SW 1271 (cell line): ENCODE results near the gene FAM118A.
"Not testable (repeated sequence)": the region's sequence is repeated elsewhere in the genome, so short reads cannot be mapped to it uniquely, and the experiment has no call there.

ENCODE experiments used
- DNase-seq, 2 experiments: peaks; one replicate each; lab custom pipeline; 2025; lab: John Stamatoyannopoulos, UW

The FAM118A gene

GRCh38 chr22:45330548-45330947 lies 20.8 kb downstream of the FAM118A start:
- no peak for DNase-seq

GRCh38 chr22:45331486-45331885 lies 21.8 kb downstream of the FAM118A start:
- no peak for DNase-seq

DNA sequence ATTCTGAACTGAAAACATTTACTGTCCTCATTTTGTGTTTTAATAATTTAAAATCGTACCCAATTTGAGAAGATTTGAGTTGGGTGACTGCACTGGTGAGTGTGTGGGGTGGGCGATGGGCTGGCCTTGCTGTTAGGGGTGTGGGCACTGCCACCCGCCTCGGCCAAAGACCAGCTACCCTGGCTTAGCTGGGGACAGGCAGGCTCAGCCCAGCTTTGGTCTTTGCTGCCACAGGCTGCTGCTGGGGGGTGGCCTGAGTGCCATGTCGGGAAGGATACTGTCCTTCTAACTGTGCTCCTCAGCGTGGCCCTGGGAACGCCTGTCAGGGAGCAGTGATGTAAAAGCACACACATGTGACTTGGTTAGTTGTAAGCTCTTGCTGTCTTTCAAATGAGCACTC lies 22.3 kb downstream of the FAM118A start:
- no peak for DNase-seq

- no peak for DNase-seq
Observed at GRCh38 chr22:45334068-45334467, 24.3 kb downstream of the FAM118A start.

GRCh38 chr22:45334528-45334927 lies 24.8 kb downstream of the FAM118A start:
- DNase-seq = no peak

DNA sequence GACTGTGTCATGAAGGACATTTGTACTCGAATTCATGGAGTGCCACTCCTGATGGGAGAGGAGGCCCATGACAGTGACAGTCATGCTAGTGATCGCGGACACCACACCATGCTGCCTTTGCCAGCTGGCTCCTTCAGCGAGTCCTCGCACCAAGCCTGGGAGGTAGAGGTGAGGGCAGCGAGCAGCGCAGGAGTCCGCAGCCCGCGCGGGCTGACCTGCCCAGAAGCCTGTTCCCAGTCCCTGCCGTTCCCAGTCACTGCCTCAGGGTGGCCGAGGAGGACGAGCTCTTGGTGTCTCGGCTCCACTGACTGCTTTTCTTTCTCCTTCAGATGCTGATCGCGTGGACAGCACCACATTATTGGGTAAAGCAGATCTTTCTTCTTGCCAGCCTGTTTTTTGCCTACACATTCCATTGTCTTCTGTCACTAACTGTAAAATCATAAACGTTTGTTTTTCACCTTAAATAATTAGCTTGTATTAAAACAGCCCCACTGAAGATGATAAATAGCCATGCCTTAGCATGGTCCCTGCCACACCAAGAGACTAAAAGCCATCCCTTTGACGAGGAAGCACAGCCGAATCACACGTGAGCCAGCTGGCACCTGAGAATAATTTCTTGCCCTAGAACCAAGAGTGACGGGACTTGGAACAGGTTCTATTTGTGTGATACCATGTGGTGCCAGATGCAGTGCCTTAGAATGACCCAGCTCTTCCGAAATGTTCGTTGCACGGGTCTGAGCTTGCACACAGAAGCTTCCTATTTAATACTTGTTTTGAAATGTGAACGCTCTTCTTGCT lies 25.5 kb downstream of the FAM118A start:
- DNase-seq = no peak

DNA sequence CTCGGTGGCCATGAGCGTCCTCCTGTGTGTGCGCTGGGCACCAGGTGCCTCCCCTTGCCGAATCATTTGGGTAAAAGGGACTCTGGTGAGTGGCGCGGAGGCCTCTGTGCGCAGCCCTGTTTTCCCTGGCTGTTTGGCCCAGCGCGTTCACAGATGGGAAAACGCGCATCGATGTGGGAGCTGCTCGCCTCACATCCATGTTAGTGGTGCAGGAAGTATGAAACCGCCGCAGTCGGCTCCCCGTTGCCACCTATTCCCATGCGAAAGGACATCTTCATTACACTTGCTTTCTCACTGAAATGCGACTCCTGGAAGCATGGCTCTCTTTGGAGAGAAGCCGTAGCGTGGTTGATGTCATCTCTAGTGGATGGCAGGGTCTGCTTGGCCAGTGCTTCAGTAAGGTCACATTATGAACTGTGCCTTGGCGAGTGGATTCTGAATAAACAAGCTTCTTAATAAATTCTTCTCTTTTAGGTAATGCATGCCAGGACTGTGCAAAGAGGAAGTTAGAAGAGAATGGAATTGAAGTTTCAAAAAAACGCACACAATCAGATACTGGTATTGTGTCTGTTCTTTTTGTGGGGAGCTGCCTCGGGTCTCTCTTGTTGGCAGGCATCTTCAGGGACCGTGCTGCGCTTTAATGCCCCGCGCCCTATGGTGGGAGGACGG lies 26.3 kb downstream of the FAM118A start:
- no peak for DNase-seq

- DNase-seq = no peak
Observed at GRCh38 chr22:45336971-45337431, 27.3 kb downstream of the FAM118A start.

GRCh38 chr22:45337536-45337935 lies 27.8 kb downstream of the FAM118A start:
- no peak for DNase-seq

- DNase-seq = no peak
Observed at GRCh38 chr22:45338795-45339194, 29.1 kb downstream of the FAM118A start.

DNA sequence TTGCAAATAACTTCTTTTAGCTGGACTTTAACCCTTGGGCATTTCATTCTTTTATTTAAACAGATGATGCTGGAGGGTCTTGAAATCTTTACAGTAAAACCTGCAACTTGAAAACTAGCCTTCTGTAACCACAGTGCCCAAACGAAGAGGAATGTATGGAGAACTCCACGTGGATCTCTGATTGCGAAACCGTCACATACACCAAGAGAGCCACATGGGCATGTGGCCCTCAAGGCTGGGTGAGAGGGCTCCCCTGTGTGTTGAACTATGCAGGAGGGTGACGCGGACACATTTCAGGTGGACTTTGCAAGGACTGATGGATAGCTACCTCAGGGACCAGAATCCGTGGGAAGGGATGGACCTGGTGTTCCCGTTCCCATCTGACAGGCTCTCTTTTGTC lies 30.6 kb downstream of the FAM118A start:
- DNase-seq = no peak

- DNase-seq = no peak
Observed at GRCh38 chr22:45341498-45341897, 31.8 kb downstream of the FAM118A start.

GRCh38 chr22:45343143-45343542 lies 33.4 kb downstream of the FAM118A start:
- no peak for DNase-seq

- DNase-seq = no peak
Observed at GRCh38 chr22:45344334-45344733, 34.6 kb downstream of the FAM118A start.

DNA sequence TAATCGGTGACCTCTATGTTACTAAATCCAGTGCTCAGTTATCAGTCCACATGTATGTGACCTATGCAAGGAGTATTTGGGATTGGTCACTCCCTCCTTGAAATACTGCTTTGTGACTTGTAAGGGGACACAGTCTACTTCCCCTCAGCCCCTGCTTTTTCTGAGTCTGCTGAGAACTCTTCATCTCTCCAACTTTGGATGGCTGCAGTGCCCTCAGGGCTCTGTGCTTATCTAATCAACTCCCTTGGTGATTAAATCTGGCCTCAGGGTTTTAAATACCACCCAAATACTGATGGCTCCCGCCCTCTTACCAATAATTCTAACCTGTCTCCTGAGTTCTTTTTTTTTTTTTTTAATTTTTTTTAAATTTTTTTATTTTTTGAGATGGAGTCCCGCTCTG lies 40.2 kb downstream of the FAM118A start:
- no peak for DNase-seq

- DNase-seq = no peak
Observed at GRCh38 chr22:45351956-45352355, 42.2 kb downstream of the FAM118A start.

DNA sequence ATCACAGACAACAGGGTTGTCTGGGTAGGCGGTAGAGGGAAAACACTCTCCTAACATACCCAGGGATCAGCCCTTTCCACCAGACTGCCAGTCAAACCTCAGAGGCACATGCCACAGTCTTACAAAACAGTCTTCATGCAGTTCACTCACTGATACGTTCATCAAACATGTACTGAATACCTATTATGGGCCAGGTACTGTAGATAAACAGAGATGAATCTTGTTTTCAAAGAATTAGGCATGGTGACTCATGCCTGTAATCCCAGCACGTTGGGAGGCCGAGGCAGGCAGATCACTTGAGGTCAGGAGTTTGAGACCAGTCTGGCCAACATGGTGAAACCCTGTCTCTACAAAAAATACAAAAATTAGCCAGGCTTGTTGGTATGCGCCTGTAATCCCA lies 43.0 kb downstream of the FAM118A start:
- not testable (repeated sequence) for DNase-seq

DNA sequence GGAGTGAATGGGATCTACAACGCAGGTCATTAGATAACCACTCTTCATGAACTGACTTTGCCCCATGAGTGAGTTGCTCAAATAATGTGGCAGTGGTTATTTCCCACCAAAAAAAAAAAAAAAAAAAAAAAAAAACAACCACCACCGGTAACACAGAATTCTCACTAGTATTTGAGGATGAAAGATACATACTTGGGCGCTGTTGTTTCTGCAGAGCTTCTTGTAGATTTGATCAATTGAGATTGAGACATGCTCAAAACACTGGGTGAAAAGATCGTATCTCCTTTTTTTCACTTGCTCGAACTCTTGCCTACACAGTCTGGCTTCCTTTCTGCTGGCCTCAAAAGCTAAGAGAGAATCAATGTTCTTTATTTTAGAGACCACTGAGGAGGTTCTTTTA lies 44.1 kb downstream of the FAM118A start:
- DNase-seq = no peak

DNA sequence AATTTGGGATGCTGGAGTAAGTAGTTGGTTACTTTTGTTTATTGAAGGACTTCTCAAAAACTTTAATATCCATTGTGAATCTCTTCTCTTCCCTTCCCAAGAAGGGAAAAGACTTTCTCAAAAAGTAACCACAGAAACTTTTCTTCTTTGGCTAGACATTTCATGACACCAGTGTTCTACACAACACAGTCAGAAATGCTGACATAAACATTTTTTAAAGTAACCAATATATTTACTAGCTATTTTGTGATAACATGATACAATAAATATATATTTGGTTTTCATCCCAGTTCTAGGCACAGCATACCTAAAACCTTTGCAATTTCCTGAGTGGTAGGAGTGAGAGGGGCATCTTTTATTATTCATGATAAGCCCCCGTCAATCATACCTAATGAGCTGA lies 47.8 kb downstream of the FAM118A start:
- DNase-seq = no peak

GRCh38 chr22:45358127-45358526 lies 48.4 kb downstream of the FAM118A start:
- DNase-seq = no peak

DNA sequence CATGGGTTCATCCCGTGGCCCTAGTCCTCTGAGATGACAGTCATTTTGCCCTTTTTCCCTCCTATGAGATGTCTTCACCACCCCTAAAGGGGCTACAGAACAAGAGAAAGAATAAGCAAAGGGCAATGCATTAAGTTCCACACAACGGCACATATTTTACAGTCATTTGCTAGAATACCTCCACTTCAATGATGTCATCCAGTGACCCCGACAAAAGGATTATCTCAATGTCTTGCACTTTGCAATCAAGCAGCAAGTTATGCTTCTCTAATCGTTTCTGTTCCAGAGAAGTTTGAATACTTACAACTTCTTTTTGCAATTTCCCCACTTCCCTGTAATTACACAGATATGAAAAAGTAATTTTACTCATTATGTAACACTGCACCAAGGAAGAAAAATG lies 49.9 kb downstream of the FAM118A start:
- DNase-seq = no peak

DNA sequence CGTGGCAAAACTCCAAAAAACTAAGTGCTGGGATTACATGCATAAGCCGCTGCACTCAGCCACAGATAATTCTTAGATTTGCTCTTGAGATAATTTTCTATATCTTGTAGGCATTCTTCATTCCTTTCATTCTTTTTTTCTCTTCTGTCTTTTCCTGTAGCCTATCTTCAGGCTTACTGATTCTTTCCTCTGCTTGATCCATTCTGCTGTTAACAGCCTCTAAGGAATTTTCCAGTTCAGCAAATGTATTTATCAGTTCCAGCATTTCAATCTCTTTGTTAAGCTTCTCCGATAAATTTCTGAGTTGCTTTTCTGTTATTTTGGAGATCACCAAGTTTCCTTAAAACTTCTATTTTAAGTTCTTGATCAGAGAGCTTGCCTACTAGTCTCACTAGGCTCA lies 57.0 kb downstream of the FAM118A start:
- DNase-seq = no peak

- DNase-seq = not testable (repeated sequence)
Observed at GRCh38 chr22:45373592-45373991, 63.9 kb downstream of the FAM118A start.

DNA sequence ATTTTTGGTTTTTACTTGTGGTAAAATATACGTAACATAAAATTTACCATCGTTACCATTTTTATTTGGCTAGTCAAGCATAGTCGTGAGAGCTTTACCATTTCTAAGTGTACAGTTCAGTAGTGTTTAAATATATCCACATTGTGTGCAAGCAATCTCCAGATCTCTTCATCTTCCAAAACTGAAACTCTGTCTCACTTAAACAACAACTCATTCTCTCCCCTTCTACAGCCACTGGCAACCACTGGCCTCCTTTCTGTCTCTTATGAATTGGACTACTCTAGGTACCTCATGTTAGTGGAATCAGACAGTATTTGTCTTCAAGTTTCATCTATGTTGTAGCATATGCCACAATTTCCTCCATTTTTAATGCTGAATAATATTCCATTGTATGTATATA lies 66.3 kb downstream of the FAM118A start:
- DNase-seq = no peak
